Thoracic aorta (tissue), 2 donors: ENCODE measurements around the gene GPRC5D. TPM values are rescaled to one million over a fixed set of nuclear protein-coding genes. Genes with fewer than 3 reads are reported as not detected.

Experiments
- ATAC-seq: fragments of 150-250 bp; one replicate; pipeline ENCODE4 v1.8.0; 2017; ENCODE audit warnings: low read depth; ENCODE audit not compliant: insufficient number of reproducible peaks, low FRiP score
- DNase-seq: peaks from one replicate; pipeline ENCODE4 v3.0.0-alpha.2; 2020; ENCODE audit warnings: low spot score
- H3K27ac ChIP-seq, 2 donors: fragments of 200-600 bp; sonication (generic); 1 replicate in 1 of 2; 2 replicates in 1 of 2; pipeline ENCODE4 v1.5.1; 2016; ENCODE audit warnings: mild to moderate bottlenecking in 2 of 2, moderate library complexity in 2 of 2
- H3K27me3 ChIP-seq: fragments of 200-600 bp; sonication (generic); replicated peaks from 2 replicates; pipeline ENCODE4 v1.6.0; 2016; ENCODE audit warnings: mild to moderate bottlenecking; ENCODE audit not compliant: insufficient read depth
- H3K36me3 ChIP-seq: fragments of 200-600 bp; sonication (generic); one replicate; pipeline ENCODE4 v1.5.1; 2016
- H3K4me1 ChIP-seq, 2 donors: fragments of 200-600 bp; sonication (generic); 1 replicate in 1 of 2; 2 replicates in 1 of 2; pipeline versions ENCODE4 v1.5.1 to v1.6.0; 2016; ENCODE audit warnings: low read depth in 2 of 2, mild to moderate bottlenecking in 1 of 2; ENCODE audit not compliant: control insufficient read depth in 1 of 2
- H3K4me3 ChIP-seq: fragments of 200-600 bp; sonication (generic); 2 replicates; pipeline ENCODE4 v1.5.1; 2016; ENCODE audit warnings: mild to moderate bottlenecking
- H3K9me3 ChIP-seq: fragments of 200-600 bp; sonication (generic); 2 replicates; pipeline ENCODE4 v1.5.1; 2016
- CTCF ChIP-seq: fragments of 200-600 bp; sonication (generic); IDR thresholded peaks from one replicate; pipeline ENCODE4 v1.5.1; 2019; ENCODE audit warnings: antibody characterized with exemption
- total RNA-seq, 2 donors: library from RNA; depleted of rRNA; stranded (reverse); fragments of >200 nt; gene quantifications; one replicate each; pipeline versions ENCODE4 v1.1.0 to v1.2.3, GENCODE V29; 2016

Gene GPRC5D
- total RNA-seq, 2 donors from 2014 or later, result not detected

GRCh38 chr12:12908711-12909110, 43.3 kb downstream of the GPRC5D start:
- peak overlapping the region; percentile 63 to 65 for H3K27ac ChIP-seq

DNA sequence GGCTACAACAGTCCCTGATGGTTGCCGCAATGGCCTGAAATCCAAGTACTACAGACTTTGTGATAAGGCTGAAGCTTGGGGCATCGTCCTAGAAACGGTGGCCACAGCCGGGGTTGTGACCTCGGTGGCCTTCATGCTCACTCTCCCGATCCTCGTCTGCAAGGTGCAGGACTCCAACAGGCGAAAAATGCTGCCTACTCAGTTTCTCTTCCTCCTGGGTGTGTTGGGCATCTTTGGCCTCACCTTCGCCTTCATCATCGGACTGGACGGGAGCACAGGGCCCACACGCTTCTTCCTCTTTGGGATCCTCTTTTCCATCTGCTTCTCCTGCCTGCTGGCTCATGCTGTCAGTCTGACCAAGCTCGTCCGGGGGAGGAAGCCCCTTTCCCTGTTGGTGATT, 43.7 kb downstream of the GPRC5D start:
- DNase-seq (no peak), ATAC-seq (no peak)
- no peak for TF ChIP-seq CTCF
- H3K4me3 ChIP-seq, result no peak overlapping the region
- peaks cover 19 to 63% of the 10 kb centered on the region in 2 donors for H3K4me1 ChIP-seq
- peak overlapping the region in 1 of 2 donors; percentile 63 for H3K27ac ChIP-seq
- no peaks in the 10 kb centered on the region for H3K27me3 ChIP-seq
- H3K9me3 ChIP-seq, result no peaks in the 10 kb centered on the region
- peaks cover 25% of the 10 kb centered on the region for H3K36me3 ChIP-seq

More at GRCh38 chr12:12908711-12909110, 43.3 kb downstream of the GPRC5D start:
- Histone ChIP-seq H3K4me1 (peaks cover 15 to 63% of the 10 kb centered on the region in 2 donors), H3K27me3 (no peaks in the 10 kb centered on the region), H3K9me3 (no peaks in the 10 kb centered on the region), H3K4me3 (no peak overlapping the region), H3K36me3 (peaks cover 27% of the 10 kb centered on the region)
- TF ChIP-seq CTCF, result no peak
- no peak for DNase-seq
- no peak for ATAC-seq

- no peak for TF ChIP-seq CTCF
- DNase-seq, result no peak
- Histone ChIP-seq H3K4me3 (no peak overlapping the region), H3K36me3 (peaks cover 19% of the 10 kb centered on the region), H3K27ac (peak overlapping the region in 1 of 2 donors; percentile 63), H3K27me3 (no peaks in the 10 kb centered on the region), H3K4me1 (peaks cover 21 to 59% of the 10 kb centered on the region in 2 donors), H3K9me3 (no peaks in the 10 kb centered on the region)
- no peak for ATAC-seq
Measured at GRCh38 chr12:12907552-12907951, 44.4 kb downstream of the GPRC5D start.

- ATAC-seq, result no peak
- H3K4me3 ChIP-seq, result peak overlapping the region; percentile 34
- H3K27me3 ChIP-seq, result no peaks in the 10 kb centered on the region
- no peak for DNase-seq
- peaks cover 30 to 63% of the 10 kb centered on the region in 2 donors for H3K4me1 ChIP-seq
- H3K36me3 ChIP-seq, result peaks cover 9% of the 10 kb centered on the region
- TF ChIP-seq CTCF, result no peak
- H3K9me3 ChIP-seq, result no peaks in the 10 kb centered on the region
- H3K27ac ChIP-seq, result peak overlapping the region; percentile 94
Measured at GRCh38 chr12:12903642-12904609, 48.0 kb downstream of the GPRC5D start.

DNA sequence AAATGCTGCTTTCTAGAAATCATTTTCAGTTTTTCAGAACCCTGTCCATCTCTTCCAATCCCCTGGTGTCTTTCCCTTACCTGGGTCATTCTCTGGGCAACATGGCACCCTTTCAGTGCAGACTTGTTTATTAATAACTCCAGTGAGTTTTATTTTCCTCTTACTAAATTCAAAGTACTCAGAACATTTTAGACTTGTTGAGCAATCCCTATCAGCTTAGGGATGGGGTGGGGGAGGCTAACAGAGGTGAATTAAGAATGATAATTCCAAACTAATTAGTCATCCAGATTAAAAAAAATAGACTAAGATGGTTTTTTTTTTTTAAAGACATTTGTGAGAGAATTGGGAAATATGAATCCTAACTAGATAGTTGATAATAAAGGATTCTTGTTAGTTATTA, 49.9 kb downstream of the GPRC5D start:
- Histone ChIP-seq H3K27me3 (no peaks in the 10 kb centered on the region), H3K4me3 (peak overlapping the region; percentile 69), H3K27ac (peak overlapping the region; percentile 94), H3K4me1 (peaks cover 46 to 75% of the 10 kb centered on the region in 2 donors), H3K36me3 (no peaks in the 10 kb centered on the region), H3K9me3 (no peaks in the 10 kb centered on the region)
- ATAC-seq (no peak), DNase-seq (no peak)
- no peak for TF ChIP-seq CTCF
